Measurements from ENCODE around the gene LCN9.
"Not testable (repeated sequence)": the region's sequence is repeated elsewhere in the genome, so short reads cannot be mapped to it uniquely, and the experiment has no call there.

Gene LCN9

DNA sequence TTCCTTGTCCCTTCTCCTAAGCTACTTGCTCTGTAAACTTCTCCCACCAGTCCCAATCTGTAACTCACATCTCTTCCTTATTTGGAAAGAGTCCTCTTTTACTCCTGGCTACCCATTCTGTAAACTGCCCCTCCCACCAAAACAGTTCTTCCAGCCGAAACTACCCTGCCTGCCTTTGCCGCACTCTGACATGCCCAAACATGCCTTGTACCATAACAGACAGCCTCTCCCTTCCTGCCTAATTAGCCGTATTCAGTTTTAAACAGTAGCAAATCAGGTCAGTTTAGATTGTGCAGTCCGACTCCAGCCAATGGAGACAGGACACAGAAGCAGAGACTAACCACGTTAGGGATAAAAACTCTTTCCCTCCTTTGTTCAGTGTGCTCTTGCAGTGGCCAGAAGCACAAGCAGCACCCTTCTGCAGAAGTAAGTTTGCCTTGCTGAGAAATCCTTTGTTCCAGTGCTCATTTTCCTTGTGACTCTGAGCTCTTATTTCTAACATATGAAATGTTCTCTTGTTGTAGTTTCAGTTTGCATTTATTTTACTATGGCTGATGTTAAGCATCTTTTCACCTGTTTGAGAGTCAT lies 18.4 kb upstream of the LCN9 start:
- no peak for DNase-seq (ENCODE audit: extremely low read depth in 1 of 2, low read depth in 1 of 2)

DNA sequence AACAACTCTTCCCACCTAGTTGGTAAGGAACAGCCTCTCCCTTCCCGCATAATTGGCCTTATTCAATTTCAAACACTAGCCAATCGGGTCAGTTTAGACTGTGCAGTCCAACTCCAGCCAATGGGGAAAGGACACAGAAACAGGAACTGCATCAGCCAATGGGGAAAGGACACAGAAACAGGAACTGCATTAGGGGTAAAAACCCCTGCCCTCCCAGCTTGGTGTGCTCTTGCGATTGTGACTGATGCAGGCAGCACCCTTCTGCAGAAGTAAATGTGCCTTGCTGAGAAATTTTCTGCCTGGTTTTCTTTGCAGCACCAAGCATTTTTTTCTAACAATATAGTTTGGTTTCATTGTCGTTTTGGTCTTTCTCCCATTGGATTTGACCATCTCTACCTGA lies 15.2 kb upstream of the LCN9 start:
- DNase-seq (ENCODE audit: extremely low read depth in 1 of 2, low read depth in 1 of 2): no peak

DNA sequence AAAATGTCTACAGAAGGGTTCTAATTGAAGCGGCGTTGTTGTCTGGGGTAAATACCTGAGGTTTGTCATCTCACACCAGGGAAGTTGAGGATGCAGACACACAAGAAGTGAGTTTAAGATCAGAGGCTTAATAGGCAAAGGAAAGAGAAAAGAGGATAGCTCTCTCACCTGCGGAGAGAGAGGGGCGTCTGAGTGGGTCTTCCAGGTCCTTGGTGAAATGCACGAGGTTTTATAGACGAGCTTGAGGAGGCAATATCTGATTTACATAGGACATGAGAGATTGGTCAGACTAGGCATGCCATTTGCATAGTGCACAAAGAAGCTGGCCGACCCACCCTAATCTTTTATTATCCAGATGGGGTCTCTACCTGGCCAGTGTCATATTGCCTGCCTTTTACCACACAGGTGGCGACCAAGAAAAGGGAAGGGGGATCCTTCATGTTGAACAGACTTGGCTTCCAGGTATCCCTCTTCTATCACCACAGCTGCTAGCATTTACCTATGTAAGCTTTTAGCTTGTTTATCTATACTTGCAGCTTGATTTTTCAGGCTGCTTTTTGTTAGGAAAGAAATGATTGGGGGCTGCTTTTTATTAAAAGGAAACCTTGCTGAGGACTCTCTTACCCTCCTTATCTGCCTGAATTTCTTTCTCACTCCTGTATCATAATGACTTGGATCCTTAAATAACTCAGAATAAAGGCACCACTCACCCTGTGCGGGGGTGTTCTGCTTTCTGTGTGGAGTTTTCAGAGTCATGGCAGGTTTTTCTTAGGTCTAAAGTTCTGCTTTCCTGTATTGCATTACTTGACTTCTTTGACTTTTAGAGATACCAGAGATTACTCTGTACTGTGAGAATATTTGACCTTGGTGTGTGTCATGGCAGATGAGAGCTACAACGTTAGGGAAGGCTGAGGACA lies 14.4 kb upstream of the LCN9 start:
- DNase-seq (ENCODE audit: extremely low read depth in 1 of 2, low read depth in 1 of 2): no peak

DNA sequence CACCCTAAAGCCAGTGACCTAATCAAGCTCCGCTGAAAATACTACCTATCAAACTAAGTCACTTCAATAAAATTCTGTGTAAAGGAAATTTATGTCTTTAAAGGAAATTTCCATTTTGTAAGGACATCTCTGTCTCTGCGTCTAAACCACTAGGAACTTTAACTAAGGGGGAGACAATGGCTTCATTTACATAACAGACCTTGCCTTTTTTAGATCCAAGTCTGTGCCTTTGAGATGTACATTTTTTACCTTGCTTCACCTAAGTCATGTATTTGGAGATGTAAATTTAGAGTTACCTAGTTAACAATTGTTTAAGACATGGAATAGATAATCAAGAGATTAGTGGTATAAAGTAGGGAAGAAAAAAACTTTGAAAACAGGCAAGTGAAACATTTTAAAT lies 13.6 kb upstream of the LCN9 start:
- no peak for DNase-seq (ENCODE audit: extremely low read depth in 1 of 2, low read depth in 1 of 2)

DNA sequence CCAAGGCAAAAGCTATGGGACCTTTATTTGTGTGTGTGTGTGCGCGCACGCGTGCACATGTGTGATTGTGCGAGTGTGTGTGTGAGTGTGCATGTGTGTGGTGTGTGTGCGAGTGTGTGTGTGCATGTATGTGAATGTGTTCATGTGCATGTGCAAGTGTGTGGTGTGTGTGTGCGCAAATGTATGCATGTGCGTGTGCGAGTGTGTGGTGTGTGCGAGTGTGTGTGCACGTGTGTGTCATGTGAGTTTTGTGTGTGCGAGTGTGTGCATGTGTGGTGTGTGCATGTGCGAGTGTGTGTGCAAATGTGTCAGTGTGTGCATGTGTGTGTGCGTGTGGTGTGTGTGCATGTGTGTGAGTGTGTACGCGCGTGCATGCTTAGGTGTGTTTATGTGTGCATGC lies 12.7 kb upstream of the LCN9 start:
- no peak for DNase-seq (ENCODE audit: extremely low read depth in 1 of 2, low read depth in 1 of 2)

DNA sequence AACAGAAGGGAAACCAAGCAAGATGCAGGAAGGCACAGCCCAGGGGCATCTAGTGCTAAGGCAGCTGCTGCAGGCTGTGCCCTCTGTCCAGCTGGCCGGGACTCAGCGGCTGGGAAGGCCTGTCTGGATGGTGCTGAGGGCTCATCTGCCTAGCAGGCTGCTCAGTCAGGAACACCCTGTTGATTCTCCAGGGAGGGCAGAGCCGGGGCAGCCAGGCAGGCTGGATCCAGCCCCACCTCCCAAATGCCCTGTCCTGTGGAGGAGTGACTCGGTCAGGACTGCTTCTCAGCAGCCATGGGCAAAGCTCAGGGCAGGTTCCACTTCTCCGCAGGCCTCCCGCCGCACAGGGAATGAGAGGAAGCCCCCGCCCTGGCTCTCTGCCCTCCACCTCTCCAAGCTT lies 7.8 kb upstream of the LCN9 start:
- DNase-seq (ENCODE audit: extremely low read depth in 1 of 2, low read depth in 1 of 2): no peak

DNA sequence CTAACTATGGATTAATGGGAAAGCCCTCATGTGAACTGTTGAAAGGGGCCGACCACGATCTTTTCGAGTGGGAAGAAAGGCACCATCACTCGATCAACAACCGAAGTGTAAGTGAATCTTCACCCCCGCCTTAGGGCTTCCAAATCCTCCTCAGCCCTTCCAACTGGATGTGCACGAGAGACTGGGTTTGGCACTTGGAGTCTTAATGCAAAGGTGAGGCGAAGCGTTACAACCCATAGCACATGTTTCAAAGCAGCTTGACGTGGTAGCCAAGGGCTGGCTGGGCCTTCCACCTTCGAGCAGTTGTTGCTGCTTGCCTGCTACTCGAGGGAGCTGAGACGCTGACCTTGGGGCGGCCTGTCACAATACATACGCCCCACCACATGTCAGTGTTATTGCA lies 5.7 kb upstream of the LCN9 start:
- DNase-seq (ENCODE audit: extremely low read depth in 1 of 2, low read depth in 1 of 2): no peak

DNA sequence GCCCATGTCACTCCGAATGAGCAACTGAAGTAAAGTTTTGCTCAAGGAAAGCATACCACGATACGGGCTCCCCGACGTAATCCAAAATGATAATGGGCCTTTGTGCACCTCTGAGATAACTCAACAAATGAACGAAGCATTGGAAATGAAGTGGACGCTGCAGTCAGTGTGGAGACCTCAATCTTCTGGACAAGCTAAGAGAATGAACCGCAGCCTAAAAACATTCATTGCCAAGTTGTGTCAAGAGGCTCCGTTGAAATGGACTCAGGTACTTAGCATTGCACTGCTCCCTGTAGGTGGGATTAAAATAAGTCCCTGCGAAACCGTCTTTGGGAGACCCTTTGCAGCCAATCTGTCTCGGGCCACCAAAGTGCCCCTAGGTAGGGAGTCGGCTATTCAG lies 3.9 kb upstream of the LCN9 start:
- DNase-seq (ENCODE audit: extremely low read depth in 1 of 2, low read depth in 1 of 2): no peak

DNA sequence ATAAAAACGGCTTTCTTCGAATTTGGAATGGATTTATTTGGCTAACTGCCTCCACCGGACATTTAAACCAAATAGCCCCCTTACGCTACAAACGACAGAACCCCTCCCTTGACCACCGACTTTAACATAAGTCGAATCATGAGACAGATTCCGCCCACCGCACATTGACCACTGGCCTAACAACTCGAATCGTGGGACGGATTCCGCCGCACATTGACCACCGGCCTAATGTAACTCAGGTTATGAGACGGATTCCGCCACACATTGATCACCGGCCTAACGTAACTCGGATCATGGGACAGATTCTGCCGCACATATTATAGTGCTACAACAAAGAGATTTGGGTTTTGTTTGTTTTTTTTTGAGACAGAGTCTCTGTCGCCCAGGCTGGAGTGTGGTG lies 2.7 kb upstream of the LCN9 start:
- DNase-seq (ENCODE audit: extremely low read depth in 1 of 2, low read depth in 1 of 2): no peak

DNA sequence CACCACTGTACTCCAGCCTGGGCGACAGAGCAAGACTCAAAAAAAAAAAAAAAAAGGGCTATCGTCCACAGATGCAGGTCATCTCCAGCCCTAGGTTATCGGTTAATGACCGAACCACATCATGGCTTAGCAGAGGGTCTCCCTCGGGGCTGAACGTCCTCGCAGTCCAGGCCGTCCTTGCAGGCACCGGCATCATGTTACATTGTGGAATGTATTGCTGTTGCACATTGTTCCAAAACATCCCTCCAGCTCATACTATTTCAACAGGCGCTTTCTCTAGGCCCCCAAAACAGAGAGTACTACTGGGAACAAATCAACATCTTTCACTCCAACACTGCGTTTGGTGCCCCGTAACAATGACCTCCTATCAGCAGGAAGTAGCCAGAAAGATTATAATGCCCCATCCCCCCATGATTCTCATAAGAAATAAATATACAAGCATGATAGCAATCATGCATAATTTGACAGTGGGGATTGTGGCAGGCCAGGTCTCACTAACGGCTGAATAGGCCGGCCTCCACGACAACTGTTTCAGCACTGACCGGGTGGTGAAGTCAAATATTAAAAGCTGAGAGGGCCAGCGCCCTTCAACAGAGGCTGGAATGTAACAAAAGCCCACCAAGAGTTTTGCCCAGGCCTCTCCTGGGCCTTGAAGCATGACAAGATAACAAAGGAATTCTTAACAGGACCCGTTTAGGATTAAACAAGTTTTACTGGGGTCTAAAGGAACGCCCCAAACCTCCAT lies 1.1 kb upstream of the LCN9 start:
- no peak for DNase-seq (ENCODE audit: extremely low read depth in 1 of 2, low read depth in 1 of 2)

DNA sequence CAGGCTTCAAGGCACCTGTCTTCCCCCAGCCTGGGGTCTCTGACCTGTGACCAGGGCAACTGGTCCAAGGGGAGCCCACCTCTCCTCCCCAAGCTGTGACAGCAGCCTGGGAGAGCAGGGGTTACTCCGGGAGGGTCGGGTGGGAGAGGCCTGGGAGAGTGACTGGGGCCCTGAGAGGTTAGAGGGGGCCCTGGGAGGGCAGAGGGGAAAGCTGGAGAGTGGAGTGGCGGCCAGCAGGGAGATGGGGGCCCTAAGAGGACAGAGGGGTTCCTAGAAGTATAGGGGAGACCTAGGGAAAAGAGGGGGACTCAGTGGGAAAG lies 302 bp downstream of the LCN9 start:
- DNase-seq (ENCODE audit: extremely low read depth in 1 of 2, low read depth in 1 of 2): no peak

DNA sequence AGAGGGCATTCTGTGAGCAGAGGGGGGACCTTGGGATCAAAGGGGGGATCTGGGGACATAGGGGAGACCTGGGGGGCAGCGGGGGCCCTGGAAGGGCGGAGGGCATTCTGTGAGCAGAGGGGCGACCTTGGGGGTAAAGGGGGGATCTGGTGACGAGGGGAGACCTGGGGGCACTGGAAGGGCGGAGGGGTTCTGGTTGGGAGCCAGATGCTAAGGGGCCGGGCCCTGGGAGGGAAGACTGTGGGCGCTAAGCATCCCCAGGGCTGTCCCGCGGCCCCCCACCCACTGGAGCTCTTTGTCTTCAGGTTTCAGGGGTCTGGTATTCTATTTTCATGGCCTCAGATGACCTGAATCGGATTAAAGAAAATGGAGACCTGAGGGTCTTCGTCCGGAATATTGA lies 748 bp downstream of the LCN9 start:
- DNase-seq (ENCODE audit: extremely low read depth in 1 of 2, low read depth in 1 of 2): no peak

DNA sequence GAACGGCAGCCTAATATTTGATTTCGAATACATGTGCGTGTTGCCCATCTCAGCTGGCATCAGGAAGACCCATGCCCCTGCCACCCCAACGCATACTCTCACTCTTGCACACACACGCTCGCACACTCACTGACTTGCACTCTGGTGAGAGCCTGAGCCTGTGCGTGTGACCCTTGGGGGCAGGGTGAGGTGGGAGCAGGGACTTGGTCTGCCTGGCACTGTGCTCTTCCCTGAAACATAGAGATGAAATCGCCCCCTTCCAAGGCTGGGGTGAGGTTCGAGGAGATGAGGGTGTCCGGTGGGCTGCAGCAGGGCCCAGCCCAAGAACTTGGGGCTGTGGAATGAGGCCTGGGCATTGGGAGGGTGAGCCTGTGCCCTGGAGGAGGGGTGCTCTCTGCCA lies 1.2 kb downstream of the LCN9 start:
- DNase-seq (ENCODE audit: extremely low read depth in 1 of 2, low read depth in 1 of 2): no peak

DNA sequence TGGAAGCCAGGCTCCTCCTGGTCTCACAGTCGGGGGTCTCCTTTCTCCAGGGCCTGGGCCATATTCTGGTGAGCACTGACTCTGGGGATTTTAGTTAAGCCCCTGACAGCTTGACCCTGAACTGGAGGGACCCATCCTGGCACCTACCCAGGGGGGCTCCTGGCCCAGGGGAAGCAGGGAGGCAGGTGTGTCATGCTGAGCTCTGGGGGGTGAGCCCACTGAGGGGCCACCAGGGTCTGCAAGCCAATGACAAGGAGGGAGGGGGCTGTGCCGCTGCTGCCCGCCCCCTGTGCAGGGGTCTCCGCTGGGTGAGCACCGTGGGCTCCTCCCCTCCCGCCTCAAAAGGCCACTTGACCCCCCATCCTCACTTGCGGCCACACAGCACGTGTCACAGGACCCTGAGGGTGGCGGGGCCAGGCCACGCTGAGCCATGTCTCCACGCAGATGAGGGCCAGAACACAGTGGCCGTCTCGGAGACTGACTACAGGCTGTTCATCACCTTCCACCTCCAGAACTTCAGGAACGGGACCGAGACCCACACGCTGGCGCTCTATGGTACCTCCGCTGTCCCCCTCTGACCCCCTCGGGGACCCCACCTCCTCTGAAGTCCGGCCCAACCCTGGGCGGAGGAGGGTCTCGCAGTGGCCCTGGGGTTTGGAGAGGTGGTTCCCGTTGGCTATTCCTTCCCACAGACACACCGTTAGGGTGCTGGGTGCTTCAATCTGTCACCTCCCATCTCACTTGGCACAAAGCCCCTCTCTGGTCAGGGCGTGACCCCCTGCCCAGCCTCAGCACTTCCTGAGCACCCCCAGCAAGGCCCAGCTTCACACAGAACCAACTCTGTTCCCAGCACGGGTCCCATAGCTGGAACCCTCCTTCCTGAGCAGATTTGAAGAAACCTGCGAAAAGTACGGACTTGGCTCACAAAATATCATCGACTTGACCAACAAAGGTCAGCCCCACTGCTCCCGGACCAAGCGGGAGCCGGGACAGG lies 2.0 kb downstream of the LCN9 start:
- DNase-seq (ENCODE audit: extremely low read depth in 1 of 2, low read depth in 1 of 2): no peak

DNA sequence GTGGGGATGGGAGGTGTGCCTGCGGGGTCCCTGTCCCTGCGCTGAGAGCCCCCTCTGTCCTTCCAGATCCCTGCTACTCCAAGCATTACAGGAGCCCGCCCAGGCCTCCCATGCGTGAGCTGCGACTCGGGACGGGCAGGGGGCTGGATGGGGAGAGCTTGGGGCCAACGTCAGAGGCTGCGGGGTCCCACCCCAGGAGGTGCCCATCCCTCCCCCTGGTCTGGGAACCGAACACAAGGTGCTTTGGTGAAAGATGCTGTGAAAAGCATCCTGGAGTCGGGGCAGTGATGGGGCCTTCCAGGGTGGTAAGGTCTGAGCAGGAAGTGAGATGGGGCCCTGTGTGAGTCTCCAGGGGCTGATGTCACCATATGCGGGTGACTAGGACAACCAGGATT lies 2.7 kb downstream of the LCN9 start:
- DNase-seq (ENCODE audit: extremely low read depth in 1 of 2, low read depth in 1 of 2): no peak

DNA sequence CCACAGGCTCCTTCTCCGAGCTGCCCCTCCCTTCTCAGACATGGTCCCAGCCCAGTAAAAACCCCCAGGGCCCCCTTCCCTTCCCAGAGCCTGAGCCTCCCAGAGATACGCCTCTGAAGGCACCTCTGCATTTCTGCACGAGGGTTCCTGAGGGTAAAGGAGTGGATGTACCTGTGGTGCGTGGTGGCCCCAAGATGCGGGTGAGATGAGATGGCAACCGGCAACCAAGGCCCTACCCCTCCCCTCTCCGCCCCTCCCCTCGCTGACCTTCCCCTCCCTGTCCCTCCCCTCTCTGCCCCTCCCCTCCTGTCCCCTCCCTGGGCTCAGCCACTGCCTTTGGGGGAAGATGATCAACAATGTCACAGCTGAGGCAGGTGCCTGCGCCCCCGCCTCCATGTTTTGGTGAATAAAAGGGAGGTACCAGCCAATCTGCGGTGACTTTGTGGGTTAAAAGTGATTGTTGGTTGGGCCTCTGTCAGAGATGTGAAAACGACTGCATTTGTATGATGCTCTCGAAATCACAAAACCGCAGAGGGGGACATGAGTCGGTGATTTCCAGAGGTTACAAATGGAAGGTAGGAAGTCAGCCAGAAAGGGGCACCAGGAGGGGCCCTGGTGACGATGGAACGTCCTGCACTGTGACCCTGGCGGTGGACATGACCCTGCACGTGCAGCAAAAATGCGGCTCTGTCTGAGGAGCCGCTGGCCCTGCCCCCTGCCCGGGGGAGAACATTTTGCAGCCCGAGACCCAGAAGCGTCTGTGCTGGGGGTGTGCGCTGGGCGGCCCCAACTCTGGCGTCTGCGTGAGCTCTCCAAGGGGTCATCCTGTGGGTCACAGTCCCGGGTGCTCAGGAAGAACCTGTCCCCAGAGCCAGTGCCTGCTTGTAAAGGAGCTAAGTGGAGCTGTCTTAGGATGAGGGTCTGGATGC lies 3.7 kb downstream of the LCN9 start:
- DNase-seq (ENCODE audit: extremely low read depth in 1 of 2, low read depth in 1 of 2): no peak

DNA sequence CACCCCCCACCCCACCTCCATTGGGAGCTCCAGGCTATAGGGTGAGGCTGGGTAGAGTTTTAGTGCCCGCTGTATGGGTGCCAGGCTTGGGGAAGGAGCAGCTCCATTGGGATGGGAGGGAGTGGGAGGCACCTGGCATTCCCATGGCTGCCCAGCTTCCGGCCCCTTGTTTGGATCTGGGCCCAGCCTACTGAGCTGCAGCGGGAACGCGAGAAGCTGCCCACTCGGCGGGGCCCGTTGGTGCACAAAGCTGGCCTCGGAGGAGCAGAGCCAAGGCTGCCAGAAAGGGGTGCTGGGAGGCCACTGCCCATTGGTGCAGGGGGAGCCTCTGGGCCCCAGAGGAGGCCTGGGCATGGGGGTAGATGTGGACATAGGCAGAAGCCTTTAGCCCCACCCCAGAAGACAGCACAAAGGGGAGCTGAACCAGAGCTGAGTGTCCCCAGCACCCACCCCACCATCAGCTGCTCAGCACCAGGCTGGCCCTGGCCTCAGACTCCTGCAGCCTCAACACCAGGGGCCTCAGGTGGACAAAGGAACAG lies 4.4 kb downstream of the LCN9 start:
- DNase-seq (ENCODE audit: extremely low read depth in 1 of 2, low read depth in 1 of 2): no peak

DNA sequence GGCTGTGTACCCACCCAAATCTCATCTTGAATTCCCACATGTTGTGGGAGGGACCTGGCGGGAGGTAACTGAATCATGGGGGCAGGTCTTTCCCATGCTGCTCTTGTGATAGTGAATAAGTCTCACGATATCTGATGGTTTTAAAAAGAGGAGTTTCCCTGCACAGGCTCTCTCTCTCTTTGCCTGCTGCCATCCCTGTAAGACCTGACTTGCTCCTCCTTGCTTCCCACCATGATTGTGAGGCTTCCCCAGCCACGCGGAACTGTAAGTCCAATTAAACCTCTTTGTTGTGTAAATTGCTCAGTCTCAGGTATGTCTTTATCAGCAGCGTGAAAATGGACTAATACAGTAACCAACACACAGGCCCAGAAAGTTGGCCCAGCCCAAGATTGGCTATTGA lies 5.9 kb downstream of the LCN9 start:
- not testable (repeated sequence) for DNase-seq (ENCODE audit: extremely low read depth in 1 of 2, low read depth in 1 of 2)

DNA sequence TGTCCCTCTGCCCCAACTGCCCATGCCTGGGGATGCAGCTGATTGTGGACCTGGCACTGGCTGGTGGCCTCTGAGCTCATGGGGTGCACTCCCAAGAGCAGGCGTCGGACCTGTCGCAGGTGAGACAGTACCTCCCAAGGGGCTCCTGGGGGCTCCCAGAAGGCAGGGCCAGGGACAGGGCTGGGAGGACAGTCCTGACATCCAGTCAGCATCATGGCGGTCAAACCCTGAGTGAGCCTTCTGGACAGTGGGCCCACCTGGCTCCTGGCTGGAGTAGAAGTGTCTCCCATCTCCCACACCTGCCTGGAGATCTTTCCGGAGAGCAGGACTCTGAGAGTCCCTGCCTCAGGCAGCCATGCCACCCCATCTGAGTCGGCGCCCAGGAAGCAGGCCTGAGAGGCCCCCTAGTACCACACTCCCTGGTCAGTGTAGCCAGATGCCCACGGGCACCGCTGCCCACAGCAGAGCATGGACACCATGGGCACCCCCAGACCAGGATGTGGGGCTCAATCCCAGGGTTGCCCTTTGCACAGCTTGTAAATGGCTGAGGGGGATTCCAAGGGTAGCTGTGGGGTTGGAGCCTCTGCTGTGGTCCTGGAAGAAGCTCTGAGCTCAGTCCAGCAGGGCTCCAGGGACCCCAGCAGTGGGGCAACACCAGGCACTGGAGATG lies 6.6 kb downstream of the LCN9 start:
- DNase-seq (ENCODE audit: extremely low read depth in 1 of 2, low read depth in 1 of 2): no peak
